ENCODE measurements around the gene RBMS3.
A peak's percentile ranks its signal among the peaks of the same experiment; 100 is the strongest.

RBMS3 gene

DNA sequence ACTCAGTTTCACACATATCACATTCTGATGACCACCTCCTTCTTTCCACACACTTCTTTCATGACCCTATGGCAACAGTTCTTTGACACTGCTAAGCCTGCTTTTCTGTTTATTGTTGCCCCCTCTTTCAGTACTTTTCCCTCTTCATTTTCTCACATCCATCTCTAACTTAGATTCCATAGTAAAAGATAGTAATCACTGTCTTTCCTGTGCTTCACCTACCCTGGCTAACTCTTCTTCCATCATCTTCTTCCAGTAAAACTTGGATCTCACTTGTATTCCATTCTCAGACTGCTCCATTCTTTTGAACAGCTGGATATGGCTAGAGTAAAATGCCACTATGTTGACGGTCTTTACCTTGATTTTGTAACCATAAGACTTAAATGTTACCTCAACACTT is 692.9 kb downstream of the RBMS3 start:
- DNase-seq = no peak
- TF ChIP-seq GATA1 (IDR thresholded peaks at IDR 0.05; ENCODE audit: low read depth, low read length) (no peak), POLR2A (IDR thresholded peaks at IDR 0.05; ENCODE audit: low read length) (no peak)

GRCh38 chr3:29976871-29977270 is 696.0 kb downstream of the RBMS3 start:
- DNase-seq = no peak
- no peak for TF ChIP-seq GATA1 (IDR thresholded peaks at IDR 0.05; ENCODE audit: low read depth, low read length)
- no peak for TF ChIP-seq POLR2A (IDR thresholded peaks at IDR 0.05; ENCODE audit: low read length)

DNA sequence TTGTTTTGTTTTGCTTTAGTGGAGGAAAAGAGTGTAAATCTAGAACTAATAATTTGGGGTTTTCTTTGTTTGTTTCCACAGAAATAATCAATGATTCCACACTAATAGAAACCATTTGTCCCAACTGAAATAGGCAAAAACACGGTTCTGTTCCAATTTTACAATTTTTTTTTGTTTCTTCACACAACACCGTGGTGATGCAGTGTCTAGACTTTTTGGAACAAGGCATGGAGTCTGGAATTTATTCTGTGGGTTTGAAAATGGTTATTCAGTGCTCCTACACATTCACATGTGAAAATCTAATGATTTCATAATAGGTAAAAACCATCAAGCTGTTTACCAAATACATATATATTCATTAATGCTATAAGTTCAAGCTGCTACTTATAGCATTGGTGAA is 696.5 kb downstream of the RBMS3 start:
- DNase-seq = no peak
- TF ChIP-seq GATA1 (IDR thresholded peaks at IDR 0.05; ENCODE audit: low read depth, low read length) (no peak), POLR2A (IDR thresholded peaks at IDR 0.05; ENCODE audit: low read length) (no peak)

GRCh38 chr3:29978036-29978435 is 697.2 kb downstream of the RBMS3 start:
- no peak for DNase-seq
- TF ChIP-seq GATA1 (IDR thresholded peaks at IDR 0.05; ENCODE audit: low read depth, low read length) (no peak), POLR2A (IDR thresholded peaks at IDR 0.05; ENCODE audit: low read length) (no peak)

DNA sequence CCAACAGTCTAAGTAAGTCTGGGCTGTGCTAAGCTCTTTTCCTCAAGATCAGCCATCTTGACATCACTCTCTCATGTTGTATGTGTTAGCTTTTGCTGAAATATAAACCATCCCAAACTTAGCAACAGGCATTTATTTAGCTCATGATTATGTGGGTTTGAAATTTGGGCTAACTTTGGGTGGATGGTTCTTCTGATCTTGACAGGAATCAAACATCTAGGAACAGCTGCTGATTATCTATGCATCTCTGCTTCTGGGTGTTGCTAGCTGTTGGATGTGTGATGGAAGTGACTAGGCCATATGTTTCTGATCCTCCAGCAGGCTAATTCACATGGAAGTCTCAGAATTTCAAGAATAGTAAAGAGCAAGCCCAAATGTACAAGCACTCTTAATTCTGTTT is 710.3 kb downstream of the RBMS3 start:
- DNase-seq = no peak
- TF ChIP-seq POLR2A (IDR thresholded peaks at IDR 0.05; ENCODE audit: low read length) (no peak), GATA1 (IDR thresholded peaks at IDR 0.05; ENCODE audit: low read depth, low read length) (no peak)

DNA sequence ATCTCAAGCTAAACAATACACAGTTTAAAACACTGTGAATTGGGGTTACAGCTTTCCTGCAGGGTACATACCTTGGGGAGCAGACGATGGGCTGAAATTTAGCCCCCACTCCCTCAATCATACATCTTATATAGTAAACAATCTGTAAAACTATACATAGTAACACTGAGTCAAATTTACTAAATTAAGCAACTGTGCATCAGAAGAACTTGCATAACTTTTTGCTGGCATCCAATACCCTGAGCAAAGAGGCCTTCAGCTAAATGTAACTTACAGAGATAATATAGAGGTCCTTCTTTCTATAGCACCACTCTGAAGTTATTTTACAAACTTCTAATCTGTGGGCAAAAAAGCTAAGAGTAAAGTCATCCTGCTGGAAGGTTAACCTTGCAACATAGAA is 721.9 kb downstream of the RBMS3 start:
- TF ChIP-seq POLR2A (IDR thresholded peaks at IDR 0.05; ENCODE audit: low read length) = no peak

GRCh38 chr3:30003741-30004140 is 722.9 kb downstream of the RBMS3 start:
- no peak for DNase-seq
- no peak for TF ChIP-seq GATA1 (IDR thresholded peaks at IDR 0.05; ENCODE audit: low read depth, low read length)
- no peak for TF ChIP-seq POLR2A (IDR thresholded peaks at IDR 0.05; ENCODE audit: low read length)

More for the DNA sequence above, 721.9 kb downstream of the RBMS3 start:
- no peak for DNase-seq

DNA sequence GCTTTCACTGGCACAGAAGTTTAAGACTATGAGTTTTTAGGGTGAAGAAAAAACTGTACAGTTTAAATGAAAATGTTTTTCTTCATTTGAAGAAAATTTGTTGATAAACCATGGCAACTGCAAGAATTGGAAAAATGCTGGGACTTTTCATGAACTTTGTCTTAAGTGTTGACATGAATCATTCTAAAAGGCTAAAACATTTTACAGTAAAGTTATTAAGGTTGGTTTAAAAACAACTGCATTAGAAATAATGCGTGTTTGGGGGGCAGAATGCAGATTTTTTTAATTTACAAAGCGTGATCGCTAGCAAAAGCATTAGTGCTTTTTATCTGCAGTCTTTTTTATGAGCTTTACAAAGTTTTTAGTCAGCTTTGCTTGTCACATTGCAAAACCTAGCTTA is 723.6 kb downstream of the RBMS3 start:
- DNase-seq = no peak
- TF ChIP-seq GATA1 (IDR thresholded peaks at IDR 0.05; ENCODE audit: low read depth, low read length) = no peak
- no peak for TF ChIP-seq POLR2A (IDR thresholded peaks at IDR 0.05; ENCODE audit: low read length)

DNA sequence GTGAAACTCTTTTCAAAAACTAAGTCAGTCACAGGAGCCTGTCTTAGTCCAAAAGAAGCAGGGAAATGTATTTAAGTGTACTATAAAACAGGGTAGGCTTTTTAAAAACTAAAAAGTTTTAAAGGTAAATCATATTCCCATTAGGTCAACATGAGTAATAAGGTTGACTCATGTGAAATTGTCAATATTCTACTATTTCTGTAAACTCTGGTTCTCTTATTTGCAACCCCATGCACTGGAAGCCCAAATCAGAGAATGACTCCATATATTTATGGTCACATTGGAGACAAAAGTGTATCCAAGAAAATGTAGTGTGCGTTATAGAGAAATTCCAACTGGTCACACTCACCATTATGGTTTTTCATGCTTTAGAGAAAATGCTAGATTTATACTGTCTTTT is 725.2 kb downstream of the RBMS3 start:
- DNase-seq = no peak
- TF ChIP-seq POLR2A (IDR thresholded peaks at IDR 0.05; ENCODE audit: low read length) = no peak

DNA sequence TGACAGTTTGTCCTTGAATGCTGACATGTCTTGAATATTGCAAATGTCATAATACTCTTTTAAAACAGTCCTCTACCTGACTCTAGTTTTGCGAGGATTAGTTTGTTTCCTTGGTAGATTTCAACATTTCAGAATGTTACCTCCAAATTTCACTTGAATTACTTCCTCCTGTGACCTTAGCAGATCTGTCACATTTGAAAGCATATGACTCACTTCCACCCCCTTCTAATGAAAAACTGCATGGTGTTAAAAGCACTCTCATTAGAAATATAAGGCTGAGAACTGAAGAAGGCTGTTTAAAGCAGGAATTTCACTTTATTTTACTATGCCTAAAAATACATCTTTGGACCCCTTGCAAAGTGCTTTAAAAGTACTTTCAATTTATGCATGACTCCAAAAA is 726.8 kb downstream of the RBMS3 start:
- TF ChIP-seq POLR2A (IDR thresholded peaks at IDR 0.05; ENCODE audit: low read length) = no peak
- DNase-seq = no peak

DNA sequence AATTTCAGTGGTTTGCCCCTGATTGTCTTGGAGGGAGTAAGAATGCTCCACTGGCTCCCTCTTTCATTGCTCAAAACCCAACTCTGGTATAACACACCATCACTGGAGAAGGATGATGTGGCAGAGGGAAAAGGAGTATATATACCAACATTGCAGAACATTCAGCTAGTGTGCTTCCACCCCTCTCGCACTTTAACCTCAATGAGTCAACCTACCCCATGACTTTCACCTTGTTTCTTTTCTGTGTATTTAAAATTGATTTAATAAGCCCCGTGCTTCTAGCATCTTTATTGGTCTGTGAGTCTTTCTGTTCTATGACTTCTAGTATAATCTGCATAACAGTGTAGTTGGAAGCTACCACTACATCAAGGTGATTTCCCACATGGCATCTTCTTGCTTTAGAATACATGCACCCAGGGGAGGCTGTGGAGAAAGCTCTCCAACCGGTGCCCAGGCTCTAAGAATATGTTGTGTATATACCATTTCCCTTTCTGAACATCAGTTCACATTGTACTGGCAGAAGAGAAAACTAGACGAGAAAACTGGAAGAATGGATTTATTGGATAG is 730.4 kb downstream of the RBMS3 start:
- TF ChIP-seq GATA1 (IDR thresholded peaks at IDR 0.05; ENCODE audit: low read depth, low read length) (no peak), POLR2A (IDR thresholded peaks at IDR 0.05; ENCODE audit: low read length) (no peak)
- no peak for DNase-seq

DNA sequence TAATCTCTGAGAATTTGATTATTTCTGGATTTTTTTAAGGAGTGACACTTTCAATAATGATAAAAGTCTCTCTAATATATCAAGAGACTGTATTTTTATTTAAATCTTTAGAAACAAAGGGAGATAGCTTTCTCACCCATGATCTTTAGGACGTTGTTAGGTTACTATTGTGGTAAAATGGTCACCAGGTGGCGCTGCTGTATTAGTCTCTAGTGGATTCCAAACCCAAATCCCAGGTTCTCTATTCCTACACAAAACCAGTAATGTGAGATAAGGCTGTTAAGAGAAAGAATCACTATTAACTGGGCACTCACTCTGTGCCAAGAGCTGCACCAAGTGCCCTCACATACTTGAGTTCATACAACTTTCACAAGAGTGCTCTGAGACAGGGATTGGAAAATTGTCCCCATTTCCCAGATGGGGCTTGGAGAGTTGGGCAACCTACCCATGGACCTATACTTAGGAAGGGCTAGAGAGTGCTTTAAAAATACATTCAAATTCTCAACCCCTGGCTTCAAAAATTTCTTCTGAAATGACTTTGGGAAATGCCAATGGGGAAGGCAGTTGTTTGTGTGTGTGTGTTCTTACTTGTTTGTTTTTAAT is 732.2 kb downstream of the RBMS3 start:
- DNase-seq = peak; percentile 50 to 72
- no peak for TF ChIP-seq GATA1 (IDR thresholded peaks at IDR 0.05; ENCODE audit: low read depth, low read length)
- TF ChIP-seq POLR2A (IDR thresholded peaks at IDR 0.05; ENCODE audit: low read length) = no peak

DNA sequence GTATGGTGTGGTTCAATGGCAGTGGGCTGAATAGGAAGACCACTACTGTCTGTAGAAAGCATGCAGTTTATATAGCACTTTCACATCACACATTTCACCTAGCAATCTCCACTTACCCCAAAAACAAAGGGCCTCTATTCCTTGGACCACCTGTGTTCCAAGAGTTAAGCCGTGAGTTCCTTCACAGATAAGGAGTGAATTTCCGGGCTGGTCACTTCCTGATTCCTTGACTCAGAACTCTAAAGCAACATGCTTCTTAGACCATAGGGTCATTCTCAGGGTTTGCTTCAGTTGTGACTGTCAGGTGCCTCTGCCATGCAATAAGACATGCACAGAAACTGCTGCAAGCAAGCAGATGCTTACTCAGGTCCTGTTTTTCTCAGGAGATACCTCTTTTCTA is 737.0 kb downstream of the RBMS3 start:
- TF ChIP-seq GATA1 (IDR thresholded peaks at IDR 0.05; ENCODE audit: low read depth, low read length) = no peak
- TF ChIP-seq POLR2A (IDR thresholded peaks at IDR 0.05; ENCODE audit: low read length) = no peak
- no peak for DNase-seq

- no peak for TF ChIP-seq GATA1 (IDR thresholded peaks at IDR 0.05; ENCODE audit: low read depth, low read length)
- TF ChIP-seq POLR2A (IDR thresholded peaks at IDR 0.05; ENCODE audit: low read length) = no peak
- DNase-seq = no peak
Measured at GRCh38 chr3:30020380-30020779, 739.5 kb downstream of the RBMS3 start.

GRCh38 chr3:30024466-30024865 is 743.6 kb downstream of the RBMS3 start:
- no peak for TF ChIP-seq POLR2A (IDR thresholded peaks at IDR 0.05; ENCODE audit: low read length)
- no peak for TF ChIP-seq GATA1 (IDR thresholded peaks at IDR 0.05; ENCODE audit: low read depth, low read length)
- no peak for DNase-seq

DNA sequence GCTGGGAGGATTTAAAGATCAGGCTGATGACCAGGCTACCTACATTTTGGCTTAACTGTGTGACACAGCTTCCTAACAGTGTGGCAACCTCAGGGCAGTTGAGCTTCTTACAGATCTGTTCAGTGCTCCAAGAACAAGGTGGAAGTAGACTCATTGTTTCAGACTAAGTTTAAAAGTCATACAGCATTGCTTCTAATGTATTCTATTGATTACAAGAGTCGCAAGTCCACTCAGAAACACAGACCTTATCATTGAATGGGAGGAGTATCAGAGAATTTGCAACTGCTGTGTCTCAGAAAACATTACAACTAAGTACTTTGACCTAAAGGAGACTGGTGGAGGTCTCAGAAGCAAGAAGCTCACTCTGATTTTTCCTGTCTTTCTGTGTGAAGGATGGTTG is 746.0 kb downstream of the RBMS3 start:
- no peak for TF ChIP-seq GATA1 (IDR thresholded peaks at IDR 0.05; ENCODE audit: low read depth, low read length)
- no peak for TF ChIP-seq POLR2A (IDR thresholded peaks at IDR 0.05; ENCODE audit: low read length)
- DNase-seq = no peak

Measured in erythroblast (primary cell).